Heart left ventricle (tissue), 16 donors: ENCODE results near the gene COMTD1. TPM values are rescaled to one million over a fixed set of nuclear protein-coding genes. Genes with fewer than 3 reads are reported as not detected.

Experiments used
- ATAC-seq, 4 donors: fragments of 200-7000 bp; cut with Tn5 transposase; one replicate each; pipeline ENCODE4 v1.9.1; 2020 to 2022; ENCODE audit warnings: moderate library complexity in 4 of 4, mild to moderate bottlenecking in 3 of 4, moderate number of reproducible peaks in 1 of 4
- DNase-seq, 5 donors: peaks; one replicate each; pipeline ENCODE4 v3.0.0-alpha.2; 2020
- H3K27ac ChIP-seq, 12 donors: fragments of 200-600 bp; sonication (generic) in 4 of 12; one replicate each; pipeline versions ENCODE4 v1.5.0 to v1.8.0; 2016 to 2022; ENCODE audit warnings: mild to moderate bottlenecking in 2 of 12
- H3K27me3 ChIP-seq, 9 donors: fragments of 200-600 bp; sonication (generic) in 2 of 9; one replicate each; pipeline versions ENCODE4 v1.5.1 to v1.8.0; 2016 to 2022; ENCODE audit warnings: mild to moderate bottlenecking in 3 of 9
- H3K36me3 ChIP-seq, 9 donors: fragments of 200-600 bp; sonication (generic) in 2 of 9; one replicate each; pipeline versions ENCODE4 v1.5.0 to v1.8.0; 2018 to 2022; ENCODE audit warnings: mild to moderate bottlenecking in 2 of 9
- H3K4me1 ChIP-seq, 12 donors: fragments of 200-600 bp; sonication (generic) in 4 of 12; one replicate each; pipeline versions ENCODE4 v1.5.0 to v1.8.0; 2016 to 2022; ENCODE audit warnings: mild to moderate bottlenecking in 3 of 12
- H3K4me3 ChIP-seq, 12 donors: fragments of 200-600 bp; sonication (generic) in 4 of 12; one replicate each; pipeline versions ENCODE4 v1.5.0 to v1.8.0; 2017 to 2022; ENCODE audit warnings: mild to moderate bottlenecking in 9 of 12, moderate library complexity in 4 of 12
- H3K9me3 ChIP-seq, 12 donors: fragments of 200-600 bp; sonication (generic) in 4 of 12; one replicate each; pipeline versions ENCODE4 v1.5.0 to v1.8.0; 2016 to 2022; ENCODE audit warnings: mild to moderate bottlenecking in 1 of 12
- POLR2A ChIP-seq, 2 donors: fragments of 450-650 bp; IDR thresholded peaks; one replicate each; pipeline ENCODE4 v1.6.1; 2017; ENCODE audit warnings: antibody characterized with exemption in 2 of 2, mild to moderate bottlenecking in 2 of 2, moderate library complexity in 2 of 2
- WGBS, 4 donors: extraction: QIAGEN DNeasy Blood & Tissue Kit in 2 of 4; methylation state at CpG; one replicate each; pipeline versions ENCODE4 v1.1.5 to v1.1.7; 2013 to 2018; 5-methylcytosine and 5-hydroxymethylcytosine counted together
- intact Hi-C, 10 donors: fragments of 100-400 bp; cut with DNase I; formaldehyde crosslinking; loops; one replicate each; pipeline versions ENCODE4 v1.11.1 to v1.14.2; 2022
- polyA plus RNA-seq, 2 donors: library from polyadenylated mRNA; stranded (reverse); fragments of 200-250 nt; gene quantifications; one replicate each; pipeline ENCODE4 v1.2.3, GENCODE V29; 2013
- total RNA-seq, 9 donors: library from RNA; depleted of rRNA in 2 of 9; stranded (reverse); fragments of >200 nt in 2 of 9; fragmentation: NEBNext Ultra II Directional in 3 of 9; extraction: Animal tissue kit (Norgen Biotek cat#: 25700) in 3 of 9; gene quantifications; one replicate each; pipeline versions ENCODE4 v1.1.0 to v1.2.4, GENCODE V29; 2016 to 2023
- TF ChIP-seq, protein P1 (sequence below), 12 donors: fragments of 200-600 bp; sonication (generic) in 4 of 12; IDR thresholded peaks; one replicate each; pipeline versions ENCODE4 v1.5.0 to v1.8.0; 2018 to 2022; ENCODE audit warnings: antibody characterized with exemption in 12 of 12, mild to moderate bottlenecking in 5 of 12
- donor health status: ischemic (EF 13 %, LVEDD 7.1; RV severe dilation, severe dysfunction).
- donor health status: healthy with polysubstance abuse.
- donor health status: DM: no; HTN: yes; CAD: no.
- donor health status: DM: no; HTN: no; CAD: no.
- donor health status: ischemic (EF 25% LVEDD 6.9; RV normal size, moderate dysfunction).
- donor health status: ischemic (EF 25% LVEDD 5.7; RV mildly dilated, moderate dysfunction).
- donor health status: healthy.
- donor health status: DM: yes; HTN: yes; CAD: no.
- donor health status: ischemic (EF 35%, LVEDD 5.7; RV mildly dilated, moderate dysfunction).
- donor health status: nonischemic (EF 11% LVEDD 7.7; RV severe dilation, severe dysfunction).
- donor health status: DM: yes; HTN: yes; CAD: no.
- donor health status: PGD.
- donor health status: ischemic (EF 29% LVEDD 5.4; RV normal size, mild dysfunction).
- donor health status: nonischemic (EF 23%, LVEDD 6.1; RV moderate dilation, normal function).

COMTD1 gene
- total and polyA plus RNA-seq, 11 donors, result 20.8 to 124 (median 38.7) TPM

DNA sequence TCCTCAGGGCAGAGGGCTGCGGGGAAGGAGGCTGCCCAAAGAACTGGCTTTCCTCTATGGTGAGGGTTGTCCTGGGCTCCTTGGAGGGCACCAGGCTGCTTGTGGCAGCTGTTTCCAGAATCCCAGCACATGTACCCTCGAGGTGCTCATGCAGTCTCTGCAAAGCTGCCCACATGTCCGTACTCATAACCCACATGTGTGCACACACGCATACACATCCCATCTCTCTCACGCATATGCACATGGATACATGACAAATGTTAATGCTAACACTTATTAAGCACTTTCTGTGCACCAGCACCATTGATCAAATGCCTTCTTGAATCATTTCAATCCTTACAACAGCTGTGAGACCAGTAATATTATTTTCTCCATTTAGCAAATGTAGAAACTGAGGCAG lies 36.3 kb upstream of the COMTD1 start:
- Histone ChIP-seq H3K4me3 (no peak overlapping the region), H3K36me3 (no peaks in the 10 kb centered on the region), H3K27me3 (no peaks in the 10 kb centered on the region), H3K9me3 (peaks cover 0 to 5% (median 0%) of the 10 kb centered on the region in 12 donors), H3K27ac (no peak overlapping the region), H3K4me1 (no peaks in the 10 kb centered on the region)
- DNase-seq, result no peak
- intact Hi-C loops, result no loop called here
- ATAC-seq, result no peak
- TF ChIP-seq POLR2A (IDR thresholded peaks at IDR 0.05), result no peak
- TF ChIP-seq, protein P1, sequence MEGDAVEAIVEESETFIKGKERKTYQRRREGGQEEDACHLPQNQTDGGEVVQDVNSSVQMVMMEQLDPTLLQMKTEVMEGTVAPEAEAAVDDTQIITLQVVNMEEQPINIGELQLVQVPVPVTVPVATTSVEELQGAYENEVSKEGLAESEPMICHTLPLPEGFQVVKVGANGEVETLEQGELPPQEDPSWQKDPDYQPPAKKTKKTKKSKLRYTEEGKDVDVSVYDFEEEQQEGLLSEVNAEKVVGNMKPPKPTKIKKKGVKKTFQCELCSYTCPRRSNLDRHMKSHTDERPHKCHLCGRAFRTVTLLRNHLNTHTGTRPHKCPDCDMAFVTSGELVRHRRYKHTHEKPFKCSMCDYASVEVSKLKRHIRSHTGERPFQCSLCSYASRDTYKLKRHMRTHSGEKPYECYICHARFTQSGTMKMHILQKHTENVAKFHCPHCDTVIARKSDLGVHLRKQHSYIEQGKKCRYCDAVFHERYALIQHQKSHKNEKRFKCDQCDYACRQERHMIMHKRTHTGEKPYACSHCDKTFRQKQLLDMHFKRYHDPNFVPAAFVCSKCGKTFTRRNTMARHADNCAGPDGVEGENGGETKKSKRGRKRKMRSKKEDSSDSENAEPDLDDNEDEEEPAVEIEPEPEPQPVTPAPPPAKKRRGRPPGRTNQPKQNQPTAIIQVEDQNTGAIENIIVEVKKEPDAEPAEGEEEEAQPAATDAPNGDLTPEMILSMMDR (IDR thresholded peaks at IDR 0.05), result no peak
- WGBS, 4 donors, result 90 to 96% (median 94%) methylated on average over 5 of the region's 5 CpGs

DNA sequence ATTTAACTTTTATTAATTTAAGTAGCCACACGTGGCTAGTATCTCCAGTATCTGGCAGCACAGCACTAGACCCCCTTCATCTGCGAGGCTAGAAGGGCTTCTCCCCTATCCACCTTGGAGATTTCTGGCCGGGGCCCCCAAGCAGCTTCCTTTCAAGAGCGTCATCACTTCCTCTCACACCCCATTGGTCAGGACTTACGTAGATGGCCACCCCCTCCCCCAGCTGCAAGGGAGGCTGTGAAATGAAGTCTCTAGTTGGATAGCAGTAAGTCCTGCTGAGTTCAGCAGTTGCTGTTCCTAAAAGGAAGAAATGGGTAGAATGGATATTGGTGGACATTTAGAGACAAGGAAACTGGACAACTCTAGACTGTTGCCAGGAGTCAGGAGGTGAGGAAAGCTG lies 33.8 kb upstream of the COMTD1 start:
- DNase-seq, result no peak

DNA sequence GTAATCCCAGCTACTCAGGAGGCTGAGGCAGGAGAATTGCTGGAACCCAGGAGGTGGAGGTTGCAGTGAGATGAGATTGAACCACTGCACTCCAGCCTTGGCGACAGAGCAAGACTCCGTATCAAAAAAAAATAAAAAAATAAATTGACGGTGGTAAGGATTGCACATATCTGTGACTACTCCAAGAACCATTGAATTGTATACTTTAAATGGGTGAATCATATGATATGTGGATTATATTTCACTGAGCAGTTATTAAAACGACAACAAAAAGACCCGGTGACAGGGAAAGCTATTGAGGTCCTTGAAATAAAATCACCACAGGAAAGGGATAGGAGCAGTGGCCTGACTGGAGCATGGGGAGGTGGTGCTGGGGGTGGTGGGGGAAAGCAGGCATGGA lies 31.2 kb upstream of the COMTD1 start:
- ATAC-seq, result no peak
- 85 to 93% (median 88%) methylated on average over 5 of the region's 5 CpGs for WGBS, 4 donors
- Histone ChIP-seq H3K4me3 (no peak overlapping the region), H3K9me3 (peaks cover 0 to 5% (median 0%) of the 10 kb centered on the region in 12 donors), H3K27ac (no peak overlapping the region), H3K4me1 (no peaks in the 10 kb centered on the region), H3K27me3 (no peaks in the 10 kb centered on the region), H3K36me3 (no peaks in the 10 kb centered on the region)
- TF ChIP-seq, protein P1 (IDR thresholded peaks at IDR 0.05), result no peak
- TF ChIP-seq POLR2A (IDR thresholded peaks at IDR 0.05), result no peak
- DNase-seq, result no peak
- intact Hi-C loops, result no loop called here

More for the DNA sequence above, 33.8 kb upstream of the COMTD1 start:
- intact Hi-C loops, result no loop called here
- Histone ChIP-seq H3K4me1 (no peaks in the 10 kb centered on the region), H3K36me3 (no peaks in the 10 kb centered on the region), H3K9me3 (peaks cover 0 to 5% (median 0%) of the 10 kb centered on the region in 12 donors), H3K4me3 (no peak overlapping the region), H3K27me3 (no peaks in the 10 kb centered on the region), H3K27ac (no peak overlapping the region)
- WGBS, 4 donors, result 63 to 87% (median 81%) methylated on average over 5 of the region's 5 CpGs
- TF ChIP-seq, protein P1 (IDR thresholded peaks at IDR 0.05), result no peak
- no peak for TF ChIP-seq POLR2A (IDR thresholded peaks at IDR 0.05)
- no peak for ATAC-seq

DNA sequence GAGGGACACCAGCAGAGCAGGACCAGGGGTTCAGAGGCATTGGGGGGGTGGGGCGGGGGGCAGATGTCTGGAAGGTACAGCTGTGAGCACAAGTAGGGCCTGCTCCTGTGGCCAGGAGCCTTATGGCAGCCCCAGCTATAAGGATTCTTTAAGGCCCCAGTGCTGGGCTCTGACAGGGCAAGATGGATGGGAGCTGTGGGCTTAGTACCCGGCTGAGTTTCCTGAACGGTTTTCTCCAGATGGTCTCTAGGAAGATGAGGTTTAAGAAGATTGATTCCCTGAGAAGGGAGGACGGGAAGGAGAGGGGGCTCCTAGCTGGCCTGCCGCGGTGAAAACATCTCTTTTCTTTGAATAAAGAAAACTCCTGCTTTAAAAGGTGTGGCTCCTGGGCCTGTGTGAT lies 30.1 kb upstream of the COMTD1 start:
- no peaks in the 10 kb centered on the region for H3K4me1 ChIP-seq
- no peak for TF ChIP-seq POLR2A (IDR thresholded peaks at IDR 0.05)
- TF ChIP-seq, protein P1 (IDR thresholded peaks at IDR 0.05), result no peak
- WGBS, 4 donors, result 66 to 75% (median 69%) methylated on average over 5 to 6 of the region's 6 CpGs
- no peak overlapping the region for H3K27ac ChIP-seq
- no peak overlapping the region for H3K4me3 ChIP-seq
- no peak for DNase-seq
- H3K27me3 ChIP-seq, result no peaks in the 10 kb centered on the region
- H3K9me3 ChIP-seq, result peaks cover 0 to 9% (median 0%) of the 10 kb centered on the region in 12 donors
- ATAC-seq, result no peak
- H3K36me3 ChIP-seq, result no peaks in the 10 kb centered on the region
- intact Hi-C loops, result no loop called here
